Suprapubic skin (tissue), 4 donors: ENCODE measurements around the gene INTS6L. TPM values are rescaled to one million over a fixed set of nuclear protein-coding genes. Genes with fewer than 3 reads are reported as not detected.

Experiments
- DNase-seq, 2 donors: peaks; one replicate each; pipeline ENCODE4 v3.0.0-alpha.2; 2019; ENCODE audit warnings: low spot score in 2 of 2
- H3K27ac ChIP-seq: fragments of 200-600 bp; sonication (generic); one replicate; pipeline ENCODE4 v1.5.1; 2019
- H3K27me3 ChIP-seq: fragments of 200-600 bp; sonication (generic); one replicate; pipeline ENCODE4 v1.5.1; 2019
- H3K36me3 ChIP-seq: fragments of 200-600 bp; sonication (generic); one replicate; pipeline ENCODE4 v1.5.1; 2019
- H3K4me1 ChIP-seq: fragments of 200-600 bp; sonication (generic); one replicate; pipeline ENCODE4 v1.5.1; 2019
- H3K4me3 ChIP-seq: fragments of 200-600 bp; sonication (generic); one replicate; pipeline ENCODE4 v1.5.1; 2019; ENCODE audit warnings: mild to moderate bottlenecking
- H3K9me3 ChIP-seq: fragments of 200-600 bp; sonication (generic); one replicate; pipeline ENCODE4 v1.5.1; 2019
- EP300 ChIP-seq: sonication (generic); formaldehyde crosslinking; IDR thresholded peaks from one replicate; pipeline ENCODE4 v1.6.1; 2017; ENCODE audit warnings: antibody characterized with exemption
- POLR2A ChIP-seq, 2 donors: fragments of 450-650 bp; IDR thresholded peaks; one replicate each; pipeline ENCODE4 v1.6.1; 2017; ENCODE audit warnings: antibody characterized with exemption in 2 of 2, mild to moderate bottlenecking in 2 of 2, moderate library complexity in 2 of 2
- POLR2AphosphoS5 ChIP-seq, 3 donors: sonication (generic); formaldehyde crosslinking; IDR thresholded peaks; one replicate each; pipeline ENCODE4 v1.6.1; 2017; ENCODE audit warnings: antibody characterized with exemption in 3 of 3
- WGBS: methylation state at CpG from one replicate; pipeline ENCODE4 v1.1.5; 2018; 5-methylcytosine and 5-hydroxymethylcytosine counted together
- total RNA-seq, 4 donors: library from RNA; depleted of rRNA; stranded (reverse); fragments of >200 nt; gene quantifications; one replicate each; pipeline ENCODE4 v1.1.0, GENCODE V29; 2016
- TF ChIP-seq, protein P1 (sequence below), 2 donors: fragments of 200-600 bp in 1 of 2; fragments of 450-650 bp in 1 of 2; sonication (generic) in 1 of 2; IDR thresholded peaks; one replicate each; pipeline ENCODE4 v1.5.1; 2016 to 2019; ENCODE audit warnings: antibody characterized with exemption in 2 of 2, mild to moderate bottlenecking in 1 of 2, moderate library complexity in 1 of 2

The INTS6L gene
- total RNA-seq, 4 donors from 2014 or later = 9.2 to 28.8 (median 12.6) TPM

DNA sequence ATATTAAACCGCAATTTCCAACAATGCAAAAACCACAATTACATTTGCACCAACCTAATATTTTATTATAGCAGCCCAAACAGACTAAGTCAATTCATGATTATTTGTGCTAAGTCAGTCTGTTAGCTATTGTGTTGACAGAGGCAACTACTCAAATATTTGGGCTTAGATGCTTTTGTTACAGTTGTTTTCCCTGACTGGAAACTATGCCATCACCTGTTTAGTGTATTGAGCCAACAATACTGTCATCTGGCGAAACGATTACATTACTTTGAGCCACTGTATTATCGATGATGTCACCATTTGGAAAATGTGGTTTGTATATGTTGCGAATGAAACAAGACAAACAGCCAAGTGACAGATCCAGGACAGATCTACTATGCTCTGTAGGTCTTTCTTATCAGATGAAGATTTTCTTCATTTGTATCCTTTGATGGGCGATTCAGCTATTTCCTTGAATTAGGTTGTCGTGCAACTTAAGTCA lies 38.7 kb upstream of the INTS6L start:
- no peak overlapping the region for H3K4me3 ChIP-seq
- H3K36me3 ChIP-seq = no peaks in the 10 kb centered on the region
- no peaks in the 10 kb centered on the region for H3K27me3 ChIP-seq
- DNase-seq = no peak
- H3K9me3 ChIP-seq = no peaks in the 10 kb centered on the region
- WGBS = 80% methylated on average over 7 of the region's 7 CpGs
- TF ChIP-seq POLR2AphosphoS5 (IDR thresholded peaks at IDR 0.05) (no peak), POLR2A (IDR thresholded peaks at IDR 0.05) (no peak), EP300 (no peak)
- TF ChIP-seq, protein P1, sequence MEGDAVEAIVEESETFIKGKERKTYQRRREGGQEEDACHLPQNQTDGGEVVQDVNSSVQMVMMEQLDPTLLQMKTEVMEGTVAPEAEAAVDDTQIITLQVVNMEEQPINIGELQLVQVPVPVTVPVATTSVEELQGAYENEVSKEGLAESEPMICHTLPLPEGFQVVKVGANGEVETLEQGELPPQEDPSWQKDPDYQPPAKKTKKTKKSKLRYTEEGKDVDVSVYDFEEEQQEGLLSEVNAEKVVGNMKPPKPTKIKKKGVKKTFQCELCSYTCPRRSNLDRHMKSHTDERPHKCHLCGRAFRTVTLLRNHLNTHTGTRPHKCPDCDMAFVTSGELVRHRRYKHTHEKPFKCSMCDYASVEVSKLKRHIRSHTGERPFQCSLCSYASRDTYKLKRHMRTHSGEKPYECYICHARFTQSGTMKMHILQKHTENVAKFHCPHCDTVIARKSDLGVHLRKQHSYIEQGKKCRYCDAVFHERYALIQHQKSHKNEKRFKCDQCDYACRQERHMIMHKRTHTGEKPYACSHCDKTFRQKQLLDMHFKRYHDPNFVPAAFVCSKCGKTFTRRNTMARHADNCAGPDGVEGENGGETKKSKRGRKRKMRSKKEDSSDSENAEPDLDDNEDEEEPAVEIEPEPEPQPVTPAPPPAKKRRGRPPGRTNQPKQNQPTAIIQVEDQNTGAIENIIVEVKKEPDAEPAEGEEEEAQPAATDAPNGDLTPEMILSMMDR (IDR thresholded peaks at IDR 0.05) = no peak
- no peaks in the 10 kb centered on the region for H3K4me1 ChIP-seq
- no peak overlapping the region for H3K27ac ChIP-seq

DNA sequence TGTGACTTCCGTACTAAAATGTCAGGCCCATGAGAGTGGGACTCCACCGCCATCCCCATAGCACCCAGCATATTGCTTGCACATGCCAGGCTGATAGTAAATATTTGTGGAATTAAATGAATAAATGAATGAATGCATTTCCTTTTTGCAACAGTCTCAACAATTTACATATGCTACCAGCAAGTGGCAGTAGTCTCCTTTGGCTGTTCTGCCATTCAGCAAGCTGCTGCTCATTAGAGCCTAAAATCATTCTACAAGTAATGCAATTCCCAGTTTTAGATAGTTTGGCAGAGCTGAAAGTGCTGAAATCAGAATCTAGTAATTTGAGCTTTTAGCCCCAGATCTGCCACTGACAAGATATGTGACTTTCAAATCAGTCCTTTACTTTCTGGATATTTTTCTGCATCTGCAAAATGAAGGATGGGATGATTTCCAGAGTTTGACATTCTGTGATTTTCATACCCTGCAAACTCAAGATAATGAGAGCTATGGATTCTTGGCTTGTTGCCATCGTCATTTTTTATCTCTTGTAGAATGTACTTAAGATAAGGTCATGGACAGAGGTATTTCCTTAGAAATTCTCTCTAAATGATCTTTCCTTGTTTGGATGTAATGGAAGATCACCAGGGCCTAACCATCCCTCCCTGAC lies 35.7 kb upstream of the INTS6L start:
- H3K4me1 ChIP-seq = no peaks in the 10 kb centered on the region
- no peak for TF ChIP-seq POLR2A (IDR thresholded peaks at IDR 0.05)
- TF ChIP-seq, protein P1 (IDR thresholded peaks at IDR 0.05) = peak; percentile 15 to 24
- H3K27ac ChIP-seq = no peak overlapping the region
- 33% methylated on average over 3 of the region's 3 CpGs for WGBS
- no peak for DNase-seq
- H3K36me3 ChIP-seq = no peaks in the 10 kb centered on the region
- H3K27me3 ChIP-seq = no peaks in the 10 kb centered on the region
- H3K9me3 ChIP-seq = no peaks in the 10 kb centered on the region
- H3K4me3 ChIP-seq = no peak overlapping the region

DNA sequence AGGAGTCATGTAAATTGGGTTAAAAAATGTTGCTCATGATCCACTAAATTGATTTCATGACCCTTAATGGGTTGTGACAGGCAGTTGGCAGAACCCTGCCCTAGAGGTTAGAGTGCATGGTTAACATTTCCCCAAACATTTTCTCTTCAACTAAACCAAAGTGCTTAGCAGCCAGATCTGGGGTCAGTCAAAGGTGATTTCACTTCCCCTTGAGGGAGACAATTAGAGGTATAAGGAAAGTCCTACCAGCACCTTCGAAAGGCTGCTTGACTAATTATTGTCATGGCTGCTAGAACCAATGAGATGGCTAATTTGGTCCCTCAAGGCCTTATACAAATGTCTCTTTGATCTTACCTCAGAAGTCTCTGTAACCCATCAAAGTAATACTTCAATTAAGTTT lies 30.9 kb upstream of the INTS6L start:
- no peaks in the 10 kb centered on the region for H3K9me3 ChIP-seq
- no peaks in the 10 kb centered on the region for H3K27me3 ChIP-seq
- DNase-seq = no peak
- no peaks in the 10 kb centered on the region for H3K4me1 ChIP-seq
- TF ChIP-seq POLR2A (IDR thresholded peaks at IDR 0.05) (no peak), POLR2AphosphoS5 (IDR thresholded peaks at IDR 0.05) (no peak), EP300 (no peak)
- TF ChIP-seq, protein P1 (IDR thresholded peaks at IDR 0.05) = no peak
- no peak overlapping the region for H3K27ac ChIP-seq
- H3K4me3 ChIP-seq = no peak overlapping the region
- no peaks in the 10 kb centered on the region for H3K36me3 ChIP-seq
- WGBS = 88% methylated on average over 1 of the region's 1 CpG

DNA sequence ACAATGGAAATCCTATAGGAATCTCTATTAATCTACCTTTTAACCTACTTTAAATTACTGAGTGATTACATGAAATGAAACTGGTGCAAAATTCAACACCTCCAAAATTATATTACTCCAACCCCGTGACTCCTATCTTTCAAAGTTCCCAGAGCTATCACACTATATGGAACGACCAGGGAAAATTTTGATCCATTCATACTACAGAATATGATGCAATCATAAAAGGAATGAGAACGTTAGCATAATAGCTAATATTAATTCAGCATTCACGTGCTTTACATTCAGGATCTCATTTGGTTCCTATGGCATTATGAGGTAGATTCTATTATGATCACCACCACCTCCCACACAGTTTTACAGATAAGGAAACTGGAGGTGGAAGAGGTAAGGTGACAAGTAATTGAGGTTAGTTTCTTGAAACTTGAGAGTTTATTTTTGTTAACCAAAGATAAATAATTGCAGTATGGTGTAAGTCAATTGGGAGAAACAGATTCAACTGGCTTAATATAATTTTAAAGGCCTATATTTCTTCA lies 29.4 kb upstream of the INTS6L start:
- 54% methylated on average over 4 of the region's 4 CpGs for WGBS
- DNase-seq = no peak
- TF ChIP-seq, protein P1 (IDR thresholded peaks at IDR 0.05) = no peak
- no peak for TF ChIP-seq EP300
- TF ChIP-seq POLR2AphosphoS5 (IDR thresholded peaks at IDR 0.05) = no peak
- no peak for TF ChIP-seq POLR2A (IDR thresholded peaks at IDR 0.05)
- H3K36me3 ChIP-seq = no peaks in the 10 kb centered on the region
- H3K27me3 ChIP-seq = no peaks in the 10 kb centered on the region
- no peaks in the 10 kb centered on the region for H3K4me1 ChIP-seq
- H3K9me3 ChIP-seq = no peaks in the 10 kb centered on the region
- H3K27ac ChIP-seq = no peak overlapping the region
- H3K4me3 ChIP-seq = no peak overlapping the region

DNA sequence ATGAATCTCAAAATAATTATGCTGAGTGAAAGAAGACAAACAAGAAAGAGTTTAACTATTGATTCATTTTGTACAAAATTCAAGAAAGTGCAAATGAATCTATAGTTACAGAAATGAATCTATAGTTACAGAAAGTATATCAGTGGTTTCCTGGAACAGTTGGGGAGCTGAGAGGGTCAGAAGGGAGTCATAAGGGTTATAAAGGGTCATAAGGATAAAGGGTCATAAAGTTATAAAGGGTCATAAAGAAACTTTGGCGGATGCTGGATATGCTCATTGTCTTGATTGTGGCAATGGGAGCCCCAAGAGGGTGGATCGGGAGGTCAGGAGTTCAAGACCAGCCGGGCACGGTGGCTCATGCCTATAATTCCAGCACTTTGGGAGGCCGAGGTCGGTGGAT lies 26.0 kb upstream of the INTS6L start:
- TF ChIP-seq EP300 = no peak
- TF ChIP-seq, protein P1 (IDR thresholded peaks at IDR 0.05) = no peak
- no peak for TF ChIP-seq POLR2AphosphoS5 (IDR thresholded peaks at IDR 0.05)
- TF ChIP-seq POLR2A (IDR thresholded peaks at IDR 0.05) = no peak
- WGBS = 76% methylated on average over 6 of the region's 6 CpGs
- DNase-seq = no peak
- Histone ChIP-seq H3K27ac (no peak overlapping the region), H3K4me3 (no peak overlapping the region), H3K27me3 (no peaks in the 10 kb centered on the region), H3K9me3 (no peaks in the 10 kb centered on the region), H3K4me1 (no peaks in the 10 kb centered on the region), H3K36me3 (no peaks in the 10 kb centered on the region)
